Choroid plexus epithelial cell (primary cell): ENCODE measurements around the gene C1QTNF8.
A peak's percentile ranks its signal among the peaks of the same experiment; 100 is the strongest.

Experiments
- DNase-seq: peaks from one replicate; pipeline ENCODE4 v3.0.0-alpha.2; 2010; ENCODE audit warnings: low read depth
- H3K4me3 ChIP-seq: 2 replicates; pipeline ENCODE4 v1.5.1; 2011; ENCODE audit warnings: low read depth, mild to moderate bottlenecking, control low read depth, low read length, moderate library complexity
- TF ChIP-seq, protein P1 (sequence below): conservative IDR thresholded peaks from 2 replicates; pipeline ENCODE4 v1.5.1; 2011; ENCODE audit warnings: low read depth, mild to moderate bottlenecking, control low read depth, inconsistent platforms, low read length, moderate library complexity

C1QTNF8 gene

DNA sequence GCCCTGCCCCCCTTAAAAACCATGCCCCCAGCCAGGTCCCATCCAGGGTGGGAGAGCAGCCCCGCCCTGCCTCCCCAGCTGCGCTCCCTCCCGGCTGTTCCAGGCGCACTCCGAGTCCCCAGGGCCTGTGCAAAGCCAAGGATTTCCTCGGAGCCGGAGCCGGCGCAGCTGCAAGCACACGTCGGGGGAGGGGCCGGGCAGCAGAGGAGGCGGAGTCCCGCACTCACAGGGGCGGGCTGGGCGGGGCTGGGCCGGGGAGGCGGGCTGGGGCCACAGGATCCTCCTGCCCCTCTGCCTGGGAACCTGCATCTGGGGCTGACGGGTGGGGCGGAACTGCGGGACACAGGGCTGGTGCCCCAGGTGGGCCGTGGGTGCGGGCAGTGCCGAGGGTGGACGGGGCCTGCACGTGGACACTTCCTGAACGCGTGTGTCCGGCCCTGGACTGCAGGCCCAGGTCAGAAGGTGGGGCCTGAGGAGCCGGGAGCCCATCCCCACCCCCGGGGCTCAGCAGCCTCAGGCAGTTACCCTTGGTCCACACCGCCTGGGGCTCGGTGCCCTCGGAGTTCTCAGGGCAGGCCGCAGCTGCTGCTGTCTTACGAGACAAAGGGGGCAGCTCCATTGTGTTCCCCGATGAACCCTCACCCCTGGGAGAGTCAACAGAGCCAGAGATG is 47.5 kb downstream of the C1QTNF8 start:
- DNase-seq: peak; percentile 54
- TF ChIP-seq, protein P1, sequence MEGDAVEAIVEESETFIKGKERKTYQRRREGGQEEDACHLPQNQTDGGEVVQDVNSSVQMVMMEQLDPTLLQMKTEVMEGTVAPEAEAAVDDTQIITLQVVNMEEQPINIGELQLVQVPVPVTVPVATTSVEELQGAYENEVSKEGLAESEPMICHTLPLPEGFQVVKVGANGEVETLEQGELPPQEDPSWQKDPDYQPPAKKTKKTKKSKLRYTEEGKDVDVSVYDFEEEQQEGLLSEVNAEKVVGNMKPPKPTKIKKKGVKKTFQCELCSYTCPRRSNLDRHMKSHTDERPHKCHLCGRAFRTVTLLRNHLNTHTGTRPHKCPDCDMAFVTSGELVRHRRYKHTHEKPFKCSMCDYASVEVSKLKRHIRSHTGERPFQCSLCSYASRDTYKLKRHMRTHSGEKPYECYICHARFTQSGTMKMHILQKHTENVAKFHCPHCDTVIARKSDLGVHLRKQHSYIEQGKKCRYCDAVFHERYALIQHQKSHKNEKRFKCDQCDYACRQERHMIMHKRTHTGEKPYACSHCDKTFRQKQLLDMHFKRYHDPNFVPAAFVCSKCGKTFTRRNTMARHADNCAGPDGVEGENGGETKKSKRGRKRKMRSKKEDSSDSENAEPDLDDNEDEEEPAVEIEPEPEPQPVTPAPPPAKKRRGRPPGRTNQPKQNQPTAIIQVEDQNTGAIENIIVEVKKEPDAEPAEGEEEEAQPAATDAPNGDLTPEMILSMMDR: no peak
- H3K4me3 ChIP-seq: no peak overlapping the region

DNA sequence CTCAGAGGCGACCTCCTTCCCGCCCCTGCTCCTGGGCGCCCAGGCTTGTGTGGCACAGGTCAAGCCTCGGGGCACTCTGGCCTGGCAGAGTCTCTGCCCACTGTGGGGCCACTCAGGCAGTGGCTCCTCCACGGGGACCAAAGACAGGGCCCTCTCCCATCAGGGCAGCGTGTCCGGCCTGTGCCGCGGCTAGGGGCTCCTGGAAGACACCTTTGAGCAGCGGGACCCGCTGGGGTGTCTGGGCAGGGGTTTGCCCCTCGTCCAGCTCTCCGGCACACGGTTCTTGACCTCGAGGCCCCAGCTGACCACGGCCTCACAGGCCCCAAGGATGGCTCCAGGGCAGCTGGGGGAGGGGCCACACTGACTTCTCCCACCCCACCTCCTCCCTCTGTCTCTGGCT is 48.2 kb downstream of the C1QTNF8 start:
- no peak overlapping the region for H3K4me3 ChIP-seq
- TF ChIP-seq, protein P1: no peak

DNA sequence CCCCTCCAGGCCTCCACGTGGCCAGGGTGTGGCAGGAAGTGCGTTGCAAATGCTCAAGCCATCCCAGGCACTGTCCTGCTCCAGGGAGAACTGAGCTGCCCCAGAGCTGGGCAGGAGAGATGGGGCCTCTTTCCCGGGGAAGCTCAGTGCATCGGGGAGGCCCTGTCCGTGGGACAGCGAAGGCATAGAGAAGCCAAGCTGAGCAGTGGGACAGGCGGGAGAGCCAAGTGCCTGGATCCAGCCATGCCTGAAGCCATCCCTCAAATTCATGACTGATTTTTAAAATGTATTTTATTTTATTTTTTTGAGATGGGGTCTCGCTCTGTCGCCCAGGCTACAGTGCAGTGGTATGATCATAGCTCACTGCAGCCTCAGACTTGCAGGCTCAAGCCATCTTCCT is 48.9 kb downstream of the C1QTNF8 start:
- no peak overlapping the region for H3K4me3 ChIP-seq
- DNase-seq: no peak
- TF ChIP-seq, protein P1: no peak

More for the DNA sequence above, 48.2 kb downstream of the C1QTNF8 start:
- DNase-seq: no peak

DNA sequence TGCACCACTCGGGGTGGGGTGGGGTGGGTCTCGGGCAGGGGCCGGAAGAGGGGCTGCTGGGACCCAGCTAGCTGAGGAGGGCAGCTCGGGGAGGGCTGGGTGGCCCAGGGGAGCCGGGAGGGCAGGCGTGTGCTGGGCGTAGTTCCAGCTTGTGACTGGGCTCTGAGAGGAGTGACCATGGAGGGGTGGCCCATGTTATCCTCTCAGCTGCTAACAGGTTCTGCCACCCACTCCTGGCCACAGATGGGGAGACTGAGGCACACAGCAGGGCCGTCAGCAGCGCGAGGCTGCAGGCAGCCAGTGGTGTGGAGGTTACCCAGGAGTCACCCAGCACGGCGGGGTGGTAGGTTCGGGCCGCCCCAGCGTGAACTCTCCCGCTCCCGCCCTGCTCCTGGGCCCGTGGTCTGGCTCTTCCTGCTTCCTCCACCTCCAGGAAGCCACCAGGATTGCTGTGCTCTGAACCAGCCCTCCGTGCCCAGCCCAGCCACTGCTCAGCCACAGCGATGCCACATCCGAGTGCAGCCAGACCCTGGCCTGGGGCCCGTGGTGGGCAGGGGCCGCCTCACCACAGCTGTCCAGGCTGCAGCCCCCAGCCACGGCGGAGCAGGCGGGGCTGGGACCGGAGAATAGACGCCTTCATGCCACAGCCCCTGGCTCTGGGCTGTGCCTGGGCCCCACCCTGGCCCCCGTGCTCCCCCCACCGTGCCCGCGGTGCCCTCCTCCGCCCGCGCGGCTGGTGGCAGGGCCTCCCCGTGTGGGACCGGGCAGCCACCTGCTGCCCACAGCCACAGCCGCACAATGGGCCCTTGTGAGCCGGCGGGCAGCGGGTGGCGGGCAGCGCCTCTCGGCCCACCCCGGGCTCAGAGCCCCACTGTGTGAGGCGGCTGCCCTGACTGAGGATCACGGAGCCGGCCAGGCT is 49.8 kb downstream of the C1QTNF8 start:
- no peak overlapping the region for H3K4me3 ChIP-seq
- TF ChIP-seq, protein P1: no peak
- DNase-seq: no peak

DNA sequence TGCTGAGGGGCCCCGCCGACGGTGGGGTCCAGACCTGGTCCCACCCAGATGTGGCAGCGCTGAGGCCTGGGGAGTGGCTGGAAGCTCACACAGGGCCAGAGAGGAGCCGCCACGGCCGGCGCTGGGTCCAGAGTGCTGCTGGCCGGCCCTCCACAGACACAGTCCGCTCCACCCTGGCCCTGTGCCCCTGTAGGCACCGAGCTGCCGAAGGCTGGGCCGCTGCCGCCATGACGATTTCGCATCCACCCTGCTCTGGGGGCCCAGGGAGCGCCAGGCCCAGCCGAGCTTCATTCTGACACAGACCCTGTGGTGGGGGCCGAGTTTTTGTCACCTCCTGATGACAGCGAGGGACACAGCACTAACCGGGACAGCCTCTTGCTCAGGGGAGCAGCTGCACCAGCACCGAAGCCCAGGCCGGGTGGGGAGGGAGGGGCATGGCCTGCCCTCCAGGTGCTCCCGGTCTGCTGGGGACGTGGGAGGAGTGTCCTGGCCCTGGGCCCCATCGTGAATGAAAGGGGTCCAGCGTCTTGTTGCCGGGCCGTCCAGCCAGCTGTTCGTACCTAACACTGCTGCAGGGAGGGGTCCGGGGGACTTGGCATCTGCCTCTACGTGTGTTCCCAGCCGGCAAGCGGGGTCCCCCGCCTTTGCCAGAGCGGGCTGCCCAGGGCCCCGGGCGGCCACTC is 50.6 kb downstream of the C1QTNF8 start:
- DNase-seq: no peak
- TF ChIP-seq, protein P1: no peak
- no peak overlapping the region for H3K4me3 ChIP-seq

DNA sequence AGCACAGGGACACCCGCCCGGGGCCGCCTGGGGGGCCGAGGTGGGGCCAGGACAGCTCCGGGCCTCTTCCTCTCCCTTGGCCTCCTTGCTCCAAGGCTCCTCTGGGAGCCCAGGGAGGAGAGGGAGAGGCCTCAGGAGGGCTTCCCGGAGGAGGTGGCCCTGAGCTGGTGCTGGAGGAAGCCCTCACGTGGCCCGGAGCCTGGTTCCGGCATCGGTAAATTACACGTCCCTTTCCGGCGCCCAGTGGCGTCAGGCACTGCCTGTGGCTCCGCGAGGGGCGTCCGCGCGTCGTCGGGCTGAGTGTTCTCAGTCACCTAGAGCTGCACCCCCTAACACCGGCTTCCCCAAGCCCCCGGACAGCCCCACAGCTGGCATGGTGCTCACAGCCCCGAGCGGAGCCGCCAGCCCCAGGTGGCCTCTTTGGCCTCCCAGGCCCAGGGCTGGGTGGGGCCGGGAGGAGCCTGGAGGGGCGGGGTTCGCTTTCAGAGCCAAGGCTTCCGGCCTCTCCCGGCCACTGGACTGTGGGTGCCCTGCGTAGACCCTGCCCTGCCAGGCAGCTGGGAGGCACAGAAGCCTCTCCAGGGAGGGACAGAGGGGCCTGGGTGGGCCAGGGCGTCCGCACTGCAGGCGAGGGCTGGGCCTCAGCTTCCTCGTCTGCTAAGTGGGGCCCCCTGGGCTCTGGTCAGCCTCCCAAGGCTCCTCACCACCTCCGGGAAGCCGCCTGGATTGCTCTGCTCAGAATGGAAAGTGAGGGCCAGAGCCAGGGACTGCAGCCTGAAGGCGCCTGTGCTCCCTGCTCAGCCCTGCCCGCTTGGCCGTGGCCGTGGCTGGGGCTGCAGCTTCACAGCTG is 51.4 kb downstream of the C1QTNF8 start:
- DNase-seq: no peak
- H3K4me3 ChIP-seq: no peak overlapping the region
- TF ChIP-seq, protein P1: no peak
